Measurements from ENCODE around the gene BARHL2. TPM values are rescaled to one million over a fixed set of nuclear protein-coding genes. Genes with fewer than 3 reads are reported as not detected.
A peak's percentile ranks its signal among the peaks of the same experiment; 100 is the strongest.

The BARHL2 gene
- total and polyA plus RNA-seq, 10 of the 15 experiments (the other 5 are each of a cell fraction or from before 2014, with no cell fraction given), result not detected

DNA sequence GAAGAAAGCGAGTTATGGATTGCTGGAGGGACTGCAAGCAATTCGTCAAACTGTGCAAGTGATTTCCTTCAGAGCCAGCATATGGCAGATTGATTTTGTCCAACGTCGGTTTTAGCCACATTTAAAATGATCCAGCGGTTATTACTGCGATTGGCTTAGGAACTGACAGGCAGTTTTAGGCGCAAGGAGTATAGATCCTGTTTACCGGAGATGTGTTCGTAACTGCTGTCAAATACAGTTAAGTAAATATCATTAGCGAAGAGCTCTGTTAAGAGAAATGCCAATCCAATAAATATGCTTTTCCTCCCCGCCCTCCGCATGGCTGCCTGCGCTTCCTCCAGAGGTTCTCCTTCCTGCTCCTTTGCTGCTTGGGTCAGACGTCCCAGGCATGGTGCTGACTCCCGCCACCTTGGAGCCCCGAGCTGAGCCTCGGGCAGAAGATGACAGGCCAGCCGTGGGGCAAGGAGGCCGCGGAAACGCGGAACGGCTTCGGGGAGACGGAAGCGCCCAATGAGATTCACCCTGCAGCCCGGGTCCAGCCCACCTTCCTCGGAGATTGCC is 9.4 kb upstream of the BARHL2 start:
- Histone ChIP-seq H3K79me2 (ENCODE audit: control insufficient read depth, insufficient read depth, low read length) (no peaks in the 10 kb centered on the region), H3K4me2 (ENCODE audit: control insufficient read depth, insufficient read depth) (no peak overlapping the region), H2AFZ (ENCODE audit: control insufficient read depth, low read depth, low read length) (no peak overlapping the region), H3K9ac (ENCODE audit: control insufficient read depth, insufficient read depth, low read length) (no peak overlapping the region), H3K27ac (ENCODE audit: control insufficient read depth, insufficient read depth) (no peak overlapping the region), H3K4me3 (no peak overlapping the region), H3K4me1 (ENCODE audit: control insufficient read depth, insufficient read depth, low read length) (no peaks in the 10 kb centered on the region), H3K27me3 (replicated peaks in 1 of 2; ENCODE audit: control insufficient read depth in 2 of 2, insufficient read depth in 2 of 2, low read length in 1 of 2) (peaks cover 9 to 38% of the 10 kb centered on the region in 2 experiments), H3K9me3 (replicated peaks; ENCODE audit: control insufficient read depth, insufficient read depth, low read length) (peaks cover 3% of the 10 kb centered on the region; the same call in 2 of the 3 replicates), H4K20me1 (ENCODE audit: control insufficient read depth, insufficient read depth) (no peaks in the 10 kb centered on the region), H3K36me3 (ENCODE audit: control insufficient read depth in 2 of 2, insufficient read depth in 2 of 2, low read length in 1 of 2) (no peaks in the 10 kb centered on the region)
- intact Hi-C loops (cut with micrococcal nuclease; ENCODE audit: unreplicated experiment) (loop anchor here (10.0 kb wide), 1 partner anchor 252 kb away; no protein-coding TSS in a partner anchor), in situ Hi-C loops (cut with MboI) (no loop called here)
- TF ChIP-seq, protein P1, sequence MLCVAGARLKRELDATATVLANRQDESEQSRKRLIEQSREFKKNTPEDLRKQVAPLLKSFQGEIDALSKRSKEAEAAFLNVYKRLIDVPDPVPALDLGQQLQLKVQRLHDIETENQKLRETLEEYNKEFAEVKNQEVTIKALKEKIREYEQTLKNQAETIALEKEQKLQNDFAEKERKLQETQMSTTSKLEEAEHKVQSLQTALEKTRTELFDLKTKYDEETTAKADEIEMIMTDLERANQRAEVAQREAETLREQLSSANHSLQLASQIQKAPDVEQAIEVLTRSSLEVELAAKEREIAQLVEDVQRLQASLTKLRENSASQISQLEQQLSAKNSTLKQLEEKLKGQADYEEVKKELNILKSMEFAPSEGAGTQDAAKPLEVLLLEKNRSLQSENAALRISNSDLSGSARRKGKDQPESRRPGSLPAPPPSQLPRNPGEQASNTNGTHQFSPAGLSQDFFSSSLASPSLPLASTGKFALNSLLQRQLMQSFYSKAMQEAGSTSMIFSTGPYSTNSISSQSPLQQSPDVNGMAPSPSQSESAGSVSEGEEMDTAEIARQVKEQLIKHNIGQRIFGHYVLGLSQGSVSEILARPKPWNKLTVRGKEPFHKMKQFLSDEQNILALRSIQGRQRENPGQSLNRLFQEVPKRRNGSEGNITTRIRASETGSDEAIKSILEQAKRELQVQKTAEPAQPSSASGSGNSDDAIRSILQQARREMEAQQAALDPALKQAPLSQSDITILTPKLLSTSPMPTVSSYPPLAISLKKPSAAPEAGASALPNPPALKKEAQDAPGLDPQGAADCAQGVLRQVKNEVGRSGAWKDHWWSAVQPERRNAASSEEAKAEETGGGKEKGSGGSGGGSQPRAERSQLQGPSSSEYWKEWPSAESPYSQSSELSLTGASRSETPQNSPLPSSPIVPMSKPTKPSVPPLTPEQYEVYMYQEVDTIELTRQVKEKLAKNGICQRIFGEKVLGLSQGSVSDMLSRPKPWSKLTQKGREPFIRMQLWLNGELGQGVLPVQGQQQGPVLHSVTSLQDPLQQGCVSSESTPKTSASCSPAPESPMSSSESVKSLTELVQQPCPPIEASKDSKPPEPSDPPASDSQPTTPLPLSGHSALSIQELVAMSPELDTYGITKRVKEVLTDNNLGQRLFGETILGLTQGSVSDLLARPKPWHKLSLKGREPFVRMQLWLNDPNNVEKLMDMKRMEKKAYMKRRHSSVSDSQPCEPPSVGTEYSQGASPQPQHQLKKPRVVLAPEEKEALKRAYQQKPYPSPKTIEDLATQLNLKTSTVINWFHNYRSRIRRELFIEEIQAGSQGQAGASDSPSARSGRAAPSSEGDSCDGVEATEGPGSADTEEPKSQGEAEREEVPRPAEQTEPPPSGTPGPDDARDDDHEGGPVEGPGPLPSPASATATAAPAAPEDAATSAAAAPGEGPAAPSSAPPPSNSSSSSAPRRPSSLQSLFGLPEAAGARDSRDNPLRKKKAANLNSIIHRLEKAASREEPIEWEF (IDR thresholded peaks at IDR 0.05; ENCODE audit: insufficient replicate concordance, low read depth, low read length), result no peak
- TF ChIP-seq MTA3 (IDR thresholded peaks at IDR 0.05; ENCODE audit: borderline replicate concordance, low read length) (no peak), SUZ12 (IDR thresholded peaks at IDR 0.05; ENCODE audit: unreplicated experiment) (peak; percentile 20), PML (IDR thresholded peaks at IDR 0.05; ENCODE audit: low read length) (no peak), SMAD5 (IDR thresholded peaks at IDR 0.05; ENCODE audit: low read depth) (no peak)
- ChIA-PET POLR2A (no interaction called here), CTCF (interaction anchor here (1.1 kb wide), 1 partner anchor 440 kb away, joined by 4 read pairs; no protein-coding TSS in a partner anchor), SMC1A (ENCODE audit: uncharacterized antibody, unreplicated experiment) (interaction anchor here (1.3 kb wide), 1 partner anchor 19 kb away, joined by 3 read pairs; no protein-coding TSS in a partner anchor), RAD21 (ENCODE audit: unreplicated experiment) (interaction anchor here (0.7 to 1.1 kb wide), 2 partner anchors 147 to 440 kb away, joined by 3 read pairs; no protein-coding TSS in a partner anchor)
- DNase-seq (ENCODE audit: low read depth, low spot score), result no peak
- 28% methylated on average over 26 of the region's 28 CpGs for WGBS (ENCODE audit: insufficient coverage, insufficient replicate concordance, low lambda C conversion rate, missing lambda C conversion rate)
- BruUV-seq (replicated peaks), result no TSS peak
- no peak for ATAC-seq
- FAIRE-seq, result no peak
